Naive thymus-derived CD8-positive, alpha-beta T cell (primary cell): Measurements from ENCODE around the gene HSPA1A. TPM values are rescaled to one million over a fixed set of nuclear protein-coding genes. Genes with fewer than 3 reads are reported as not detected.
A peak's percentile ranks its signal among the peaks of the same experiment; 100 is the strongest.
"Not testable (repeated sequence)": the region's sequence is repeated elsewhere in the genome, so short reads cannot be mapped to it uniquely, and the experiment has no call there.

Source experiments
- ATAC-seq, 2 donors: fragments of 150-1000 bp; cut with Tn5 transposase in 1 of 2; sonication (Bioruptor Pico), chemical (Tn5 transposase) in 1 of 2; 1 replicate in 1 of 2; 2 replicates in 1 of 2; pipeline ENCODE4 v1.10.0; 2021; ENCODE audit warnings: mild to moderate bottlenecking in 2 of 2, moderate library complexity in 2 of 2
- POLR2A ChIA-PET: fragments of 350-600 bp; sonication (Branson Sonifier 250); formaldehyde crosslinking; loops from one replicate; lab custom pipeline; 2021; ENCODE audit warnings: antibody characterized with exemption; lab: Charles Lee
- DNase-seq, 10 donors: peaks; one replicate each; pipeline versions ENCODE4 v3.0.0 to v3.0.0-alpha.2; 2020 to 2022
- H3K27ac Mint-ChIP-seq, 10 donors: one replicate each; pipeline ENCODE4 v1.8.0; 2020 to 2022; ENCODE audit warnings: mild to moderate bottlenecking in 10 of 10, mixed read lengths in 10 of 10, moderate library complexity in 4 of 10, inconsistent platforms in 1 of 10
- H3K27me3 Mint-ChIP-seq, 5 donors: one replicate each; pipeline ENCODE4 v1.8.0; 2021 to 2022; ENCODE audit warnings: mixed read lengths in 5 of 5
- H3K36me3 Mint-ChIP-seq, 3 donors: one replicate each; pipeline ENCODE4 v1.8.0; 2020 to 2022; ENCODE audit warnings: mixed read lengths in 3 of 3, mild to moderate bottlenecking in 2 of 3, inconsistent platforms in 1 of 3
- H3K4me1 Mint-ChIP-seq, 4 donors: one replicate each; pipeline ENCODE4 v1.8.0; 2021 to 2022; ENCODE audit warnings: mixed read lengths in 4 of 4
- H3K4me3 Mint-ChIP-seq, 10 donors: one replicate each; pipeline ENCODE4 v1.8.0; 2020 to 2022; ENCODE audit warnings: mild to moderate bottlenecking in 10 of 10, mixed read lengths in 10 of 10, moderate library complexity in 6 of 10, inconsistent platforms in 1 of 10
- H3K9me3 Mint-ChIP-seq, 9 donors: one replicate each; pipeline ENCODE4 v1.8.0; 2020 to 2022; ENCODE audit warnings: mixed read lengths in 9 of 9, mild to moderate bottlenecking in 3 of 9, inconsistent platforms in 1 of 9, moderate library complexity in 1 of 9
- polyA plus RNA-seq, 3 donors: library from polyadenylated mRNA; unstranded; fragments of 300-500 nt; fragmentation: Illumina TruSeq; gene quantifications; one replicate each; pipeline ENCODE4 v1.2.3, GENCODE V29; 2021
- total RNA-seq, 8 experiments: library from RNA in 2 of 8; stranded (reverse) in 2 of 8; gene quantifications; one replicate each; pipeline ENCODE4 v1.2.3 and lab custom pipeline; 2021 to 2026

The HSPA1A gene
- total and polyA plus RNA-seq, 5 experiments from 2014 or later: 6.9 to 56.9 (median 17.3) TPM

GRCh38 chr6:31839779-31840126 is 24.4 kb downstream of the HSPA1A start:
- POLR2A ChIA-PET: interaction anchor here (0.6 to 2.0 kb wide), 4 partner anchors 23 to 299 kb away, joined by 3 to 6 read pairs (median 3); partner anchors contain the start of gene NEU1
- not testable (repeated sequence) for H3K4me3 Mint-ChIP-seq, DNase-seq

DNA sequence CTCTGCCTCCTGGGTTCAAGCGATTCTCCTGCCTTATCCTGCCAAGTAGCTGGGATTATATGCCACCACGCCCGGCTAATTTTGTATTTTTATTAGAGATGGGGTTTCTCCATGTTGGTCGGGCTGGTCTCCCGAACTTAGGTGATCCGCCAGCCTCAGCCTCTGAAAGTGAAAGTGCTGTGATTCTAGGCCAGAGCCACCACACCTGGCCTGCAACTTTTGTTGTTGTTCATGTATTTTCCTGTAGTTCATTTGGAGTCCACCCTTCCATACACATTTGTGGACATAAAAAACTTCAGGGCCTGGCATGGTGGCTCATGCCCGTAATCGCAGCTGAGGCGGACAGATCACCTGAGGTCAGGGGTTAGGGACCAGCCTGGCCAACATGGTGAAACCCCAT is 26.7 kb downstream of the HSPA1A start:
- Mint-ChIP-seq H3K9me3 (no peaks in the 10 kb centered on the region), H3K4me1 (peaks cover 10 to 28% (median 19%) of the 10 kb centered on the region in 4 donors), H3K4me3 (no peak overlapping the region), H3K36me3 (peaks cover 0 to 54% (median 12%) of the 10 kb centered on the region in 3 donors), H3K27ac (peak overlapping the region in 3 of 10 donors; percentile 15 to 47 (median 36)), H3K27me3 (no peaks in the 10 kb centered on the region)
- POLR2A ChIA-PET: no interaction called here
- no peak for DNase-seq
- ATAC-seq: no peak

More at GRCh38 chr6:31839779-31840126, 24.4 kb downstream of the HSPA1A start:
- peaks cover 16 to 43% (median 37%) of the 10 kb centered on the region in 4 donors for H3K4me1 Mint-ChIP-seq
- H3K9me3 Mint-ChIP-seq, ATAC-seq, H3K27me3 Mint-ChIP-seq: not testable (repeated sequence)
- peaks cover 0 to 61% (median 15%) of the 10 kb centered on the region in 3 donors for H3K36me3 Mint-ChIP-seq
- peak overlapping the region in 3 of 10 donors; percentile 48 to 99 (median 56) for H3K27ac Mint-ChIP-seq

DNA sequence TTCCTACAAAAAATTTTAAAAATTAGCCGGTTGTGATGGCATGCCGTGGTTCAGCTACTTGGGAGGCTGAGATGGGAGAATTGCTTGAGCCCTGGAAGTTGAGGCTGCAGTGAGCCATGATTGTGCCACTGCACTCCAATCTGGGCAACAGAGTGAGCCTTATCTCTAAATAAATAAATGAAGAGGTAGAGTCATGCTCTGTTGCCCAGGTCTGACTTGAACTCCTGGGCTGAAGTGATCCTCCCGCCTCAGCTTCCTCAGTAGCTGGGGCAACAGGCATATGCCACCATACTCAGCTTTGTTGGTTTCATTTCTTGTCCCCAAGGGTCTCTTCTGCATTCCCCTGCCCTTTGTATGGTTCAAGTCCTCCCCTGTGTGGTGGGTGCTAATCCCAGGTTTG is 29.2 kb downstream of the HSPA1A start:
- H3K9me3 Mint-ChIP-seq: no peaks in the 10 kb centered on the region
- ATAC-seq (no peak), DNase-seq (no peak)
- POLR2A ChIA-PET: interaction anchor here (0.7 to 1.1 kb wide), 3 partner anchors 9 to 1015 kb away, joined by 3 to 5 read pairs (median 3); no protein-coding TSS in a partner anchor
- H3K27me3 Mint-ChIP-seq: no peaks in the 10 kb centered on the region
- H3K27ac Mint-ChIP-seq: peak overlapping the region in 4 of 10 donors; percentile 48 to 78 (median 68)
- no peak overlapping the region for H3K4me3 Mint-ChIP-seq
- H3K4me1 Mint-ChIP-seq: peaks cover under 1 to 7% (median 2%) of the 10 kb centered on the region in 4 donors
- peaks cover 0 to 30% (median 4%) of the 10 kb centered on the region in 3 donors for H3K36me3 Mint-ChIP-seq

DNA sequence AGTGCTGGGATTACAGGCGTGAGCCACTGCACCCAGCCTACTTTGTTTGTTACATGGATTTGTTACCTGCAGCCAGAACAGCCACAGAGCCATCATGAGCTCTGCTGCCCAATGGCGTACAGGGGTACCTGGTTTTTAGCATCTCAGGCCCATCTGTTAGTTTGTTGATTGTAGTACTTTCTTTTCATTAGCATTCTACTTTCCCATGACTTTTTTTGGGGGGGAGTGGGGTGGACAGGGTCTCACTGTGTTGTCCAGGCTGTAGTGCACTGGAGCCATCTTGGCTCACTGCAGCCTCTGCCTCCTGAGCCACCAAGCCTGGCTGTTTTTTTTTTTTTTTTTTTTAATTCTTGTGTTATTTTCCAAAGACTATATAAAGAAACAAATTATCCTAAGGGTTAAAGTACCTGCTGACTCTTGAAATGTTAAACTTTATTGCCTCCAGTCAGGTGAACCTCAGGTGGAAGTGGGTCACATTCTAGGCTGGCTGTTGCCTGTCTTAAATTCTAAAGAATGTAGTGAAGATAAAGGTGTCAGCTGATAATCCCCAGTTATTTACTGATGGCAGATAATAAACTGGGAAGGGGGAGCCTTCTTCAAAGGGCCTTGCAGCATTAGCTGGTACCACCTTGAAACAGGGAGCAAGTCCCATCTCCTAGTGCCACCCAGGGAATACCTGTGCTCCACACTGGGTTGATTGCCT is 32.1 kb downstream of the HSPA1A start:
- H3K27me3 Mint-ChIP-seq: no peaks in the 10 kb centered on the region
- peaks cover 0 to 8% (median 0%) of the 10 kb centered on the region in 3 donors for H3K36me3 Mint-ChIP-seq
- POLR2A ChIA-PET: interaction anchor here (1.3 kb wide), 1 partner anchor 9 kb away, joined by 4 read pairs; no protein-coding TSS in a partner anchor
- H3K4me1 Mint-ChIP-seq: peaks cover 0 to 5% (median 1%) of the 10 kb centered on the region in 4 donors
- no peak overlapping the region for H3K27ac Mint-ChIP-seq
- no peak overlapping the region for H3K4me3 Mint-ChIP-seq
- DNase-seq (no peak), ATAC-seq (no peak)
- H3K9me3 Mint-ChIP-seq: no peaks in the 10 kb centered on the region

DNA sequence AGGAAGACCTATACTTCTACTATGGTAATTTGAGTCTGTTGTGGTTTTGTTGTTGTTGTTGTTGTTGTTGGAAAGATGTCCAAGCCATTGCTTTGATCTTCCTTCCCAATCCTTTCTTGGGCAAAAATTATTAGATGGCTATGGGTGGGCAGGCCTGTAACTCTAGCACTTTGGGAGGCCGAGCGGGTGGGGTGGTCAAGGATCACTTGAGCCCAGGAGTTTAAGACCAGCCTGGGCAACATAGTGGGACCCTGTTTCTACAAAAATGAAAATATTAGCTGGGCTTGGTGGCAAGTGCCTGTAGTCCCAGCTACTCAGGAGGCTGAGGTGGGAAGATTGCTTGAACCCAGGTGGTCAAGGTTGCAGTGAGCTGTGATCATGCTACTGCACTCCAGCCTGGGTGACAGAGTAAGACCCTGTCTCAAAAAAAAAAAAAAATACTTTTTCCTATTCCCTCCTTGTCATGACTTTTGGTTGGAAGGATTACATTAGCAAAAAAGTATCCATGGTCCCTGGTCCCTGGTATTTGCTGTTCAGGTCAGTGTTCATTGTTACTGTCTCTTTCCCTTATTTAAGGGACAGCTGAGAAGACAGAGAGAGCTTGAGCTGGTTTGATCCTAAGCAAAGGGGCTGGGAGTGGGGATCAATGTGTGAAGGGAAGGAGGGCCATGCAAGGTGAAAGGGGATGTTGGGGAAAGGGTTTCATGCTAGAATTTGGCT is 35.6 kb downstream of the HSPA1A start:
- DNase-seq: no peak
- Mint-ChIP-seq H3K4me1 (peaks cover 0 to 5% (median 0%) of the 10 kb centered on the region in 4 donors), H3K9me3 (no peaks in the 10 kb centered on the region), H3K27ac (peak overlapping the region in 1 of 10 donors; percentile 8), H3K27me3 (no peaks in the 10 kb centered on the region), H3K36me3 (no peaks in the 10 kb centered on the region), H3K4me3 (no peak overlapping the region)
- POLR2A ChIA-PET: interaction anchor here (0.7 kb wide), 1 partner anchor 37 kb away, joined by 3 read pairs; no protein-coding TSS in a partner anchor
- ATAC-seq: no peak

DNA sequence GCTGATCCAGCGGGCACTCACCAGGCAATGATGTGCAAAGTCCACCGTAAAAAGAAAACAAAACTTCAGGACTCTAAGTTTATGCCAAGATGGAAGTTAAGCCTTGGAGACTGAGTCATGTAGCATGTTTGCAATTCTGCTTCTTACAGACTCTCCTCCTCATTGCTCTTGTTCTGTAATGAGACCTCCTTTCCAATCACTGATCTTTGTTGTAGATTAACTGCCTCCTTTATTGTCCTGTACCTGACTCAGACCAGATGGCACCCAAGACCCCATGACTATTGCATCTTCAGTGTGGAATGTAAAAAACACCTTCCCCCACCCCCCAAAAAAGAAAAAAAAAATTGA is 36.1 kb downstream of the HSPA1A start:
- ATAC-seq (no peak), DNase-seq (no peak)
- no peak overlapping the region for H3K4me3 Mint-ChIP-seq
- peak overlapping the region in 2 of 10 donors; percentile 8 to 26 for H3K27ac Mint-ChIP-seq
- POLR2A ChIA-PET: no interaction called here
- no peaks in the 10 kb centered on the region for H3K9me3 Mint-ChIP-seq
- no peaks in the 10 kb centered on the region for H3K36me3 Mint-ChIP-seq
- no peaks in the 10 kb centered on the region for H3K27me3 Mint-ChIP-seq
- peaks cover 0 to 5% (median 0%) of the 10 kb centered on the region in 4 donors for H3K4me1 Mint-ChIP-seq

DNA sequence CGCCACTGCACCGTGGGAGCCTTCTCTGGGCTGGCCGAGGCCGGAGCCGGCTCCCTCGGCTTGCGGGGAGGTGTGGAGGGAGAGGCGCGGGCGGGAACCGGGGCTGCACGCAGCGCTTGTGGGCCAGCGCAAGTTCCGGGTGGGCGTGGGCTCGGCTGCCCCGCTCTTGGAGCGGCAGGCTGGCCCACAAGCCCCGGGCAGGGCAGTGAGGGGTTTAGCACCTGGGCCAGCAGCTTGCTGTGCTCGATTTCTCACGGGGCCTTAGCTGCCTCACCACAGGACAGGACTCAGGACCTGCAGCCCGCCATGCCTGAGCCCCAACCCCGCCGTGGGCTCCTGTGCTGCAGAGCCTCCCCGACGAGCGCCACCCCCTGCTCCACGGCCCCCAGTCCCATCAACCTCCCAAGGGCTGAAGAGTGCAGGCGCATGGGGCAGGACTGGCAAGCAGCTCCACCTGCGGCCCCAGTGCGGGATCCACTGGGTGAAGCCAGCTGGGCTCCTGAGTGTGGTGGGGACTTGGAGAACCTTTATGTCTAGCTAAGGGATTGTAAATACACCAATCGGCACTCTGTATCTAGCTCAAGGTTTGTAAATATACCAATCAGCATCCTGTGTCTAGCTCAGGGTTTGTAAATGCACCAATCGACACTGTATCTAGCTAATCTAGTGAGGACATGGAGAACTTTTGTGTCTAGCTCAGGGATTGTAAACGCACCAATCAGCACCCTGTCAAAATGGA is 36.8 kb downstream of the HSPA1A start:
- H3K27me3 Mint-ChIP-seq, H3K27ac Mint-ChIP-seq, H3K4me1 Mint-ChIP-seq, H3K9me3 Mint-ChIP-seq, DNase-seq, ATAC-seq, H3K4me3 Mint-ChIP-seq, H3K36me3 Mint-ChIP-seq: not testable (repeated sequence)
- POLR2A ChIA-PET: interaction anchor here (0.7 kb wide), 1 partner anchor 10 kb away, joined by 3 read pairs; the partner anchor contains the start of gene NEU1

GRCh38 chr6:31857774-31858173 is 42.4 kb downstream of the HSPA1A start:
- H3K9me3 Mint-ChIP-seq, ATAC-seq, H3K27me3 Mint-ChIP-seq, DNase-seq, H3K4me3 Mint-ChIP-seq: not testable (repeated sequence)
- peak overlapping the region in 2 of 10 donors; percentile 39 to 79 for H3K27ac Mint-ChIP-seq
- POLR2A ChIA-PET: interaction anchor here (1.3 kb wide), 1 partner anchor 27 kb away, joined by 3 read pairs; no protein-coding TSS in a partner anchor
- peaks cover 11 to 18% (median 15%) of the 10 kb centered on the region in 4 donors for H3K4me1 Mint-ChIP-seq
- H3K36me3 Mint-ChIP-seq: peaks cover 0 to 29% (median 6%) of the 10 kb centered on the region in 3 donors

GRCh38 chr6:31858707-31859106 is 43.4 kb downstream of the HSPA1A start:
- DNase-seq (no peak), ATAC-seq (no peak)
- Mint-ChIP-seq H3K4me3 (no peak overlapping the region), H3K4me1 (peaks cover 13 to 22% (median 21%) of the 10 kb centered on the region in 4 donors), H3K9me3 (no peaks in the 10 kb centered on the region), H3K27me3 (no peaks in the 10 kb centered on the region), H3K36me3 (peaks cover 0 to 29% (median 6%) of the 10 kb centered on the region in 3 donors), H3K27ac (no peak overlapping the region)
- POLR2A ChIA-PET: no interaction called here

DNA sequence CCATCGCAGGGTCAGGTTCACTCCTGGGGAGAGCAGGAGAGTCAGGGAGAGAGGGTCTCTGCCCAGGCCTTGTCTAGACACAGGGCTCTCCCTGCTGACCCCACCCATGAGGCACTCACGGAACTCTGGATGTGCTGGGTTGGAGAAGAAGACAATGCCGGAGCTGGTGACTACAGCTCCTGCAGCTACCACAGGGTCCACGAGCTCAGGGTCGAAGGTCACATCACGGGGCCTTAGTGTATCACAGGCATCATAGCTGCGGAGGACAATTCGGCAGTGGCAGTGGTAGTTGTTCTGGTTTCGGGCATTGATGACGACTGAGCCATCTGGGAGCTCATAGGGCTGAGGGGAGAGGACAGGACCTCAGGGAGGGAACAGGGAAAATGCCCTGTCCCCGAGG is 44.6 kb downstream of the HSPA1A start:
- H3K36me3 Mint-ChIP-seq: peaks cover 0 to 29% (median 6%) of the 10 kb centered on the region in 3 donors
- no peak for DNase-seq
- POLR2A ChIA-PET: interaction anchor here (0.7 kb wide), 1 partner anchor 301 kb away, joined by 3 read pairs; no protein-coding TSS in a partner anchor
- H3K4me1 Mint-ChIP-seq: peaks cover 16 to 30% (median 25%) of the 10 kb centered on the region in 4 donors
- H3K4me3 Mint-ChIP-seq: peak overlapping the region in 4 of 10 donors; percentile 21 to 69 (median 42)
- H3K27ac Mint-ChIP-seq: peak overlapping the region in 2 of 10 donors; percentile 50 to 71
- no peaks in the 10 kb centered on the region for H3K27me3 Mint-ChIP-seq
- H3K9me3 Mint-ChIP-seq: no peaks in the 10 kb centered on the region
- no peak for ATAC-seq

DNA sequence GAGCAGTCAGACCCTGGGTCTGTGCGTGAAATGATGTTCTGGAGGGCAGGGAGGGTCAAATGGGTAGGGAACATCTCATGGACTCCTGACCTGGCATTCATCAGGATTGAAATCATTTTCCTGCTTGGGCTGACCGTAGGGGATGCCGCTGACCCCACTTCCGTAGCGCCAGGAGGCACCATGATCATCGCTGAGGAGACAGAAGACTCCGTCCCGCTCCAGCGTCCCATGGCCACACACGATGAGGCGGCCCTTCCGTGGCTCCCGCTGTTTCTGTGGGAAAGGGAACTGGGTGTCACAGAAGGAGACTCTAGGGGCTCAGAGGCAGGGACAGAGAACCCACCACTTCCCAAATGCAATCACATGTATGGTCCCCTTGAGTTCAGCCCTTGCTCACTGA is 45.0 kb downstream of the HSPA1A start:
- H3K27me3 Mint-ChIP-seq: no peaks in the 10 kb centered on the region
- peaks cover 16 to 30% (median 27%) of the 10 kb centered on the region in 4 donors for H3K4me1 Mint-ChIP-seq
- DNase-seq: no peak
- no peak for ATAC-seq
- POLR2A ChIA-PET: no interaction called here
- no peaks in the 10 kb centered on the region for H3K9me3 Mint-ChIP-seq
- peak overlapping the region in 2 of 10 donors; percentile 34 to 39 for H3K4me3 Mint-ChIP-seq
- peaks cover 0 to 29% (median 6%) of the 10 kb centered on the region in 3 donors for H3K36me3 Mint-ChIP-seq
- H3K27ac Mint-ChIP-seq: no peak overlapping the region

GRCh38 chr6:31861150-31861549 is 45.8 kb downstream of the HSPA1A start:
- H3K36me3 Mint-ChIP-seq: peaks cover 0 to 29% (median 6%) of the 10 kb centered on the region in 3 donors
- ATAC-seq: no peak
- H3K4me1 Mint-ChIP-seq: peaks cover 16 to 30% (median 27%) of the 10 kb centered on the region in 4 donors
- no peaks in the 10 kb centered on the region for H3K27me3 Mint-ChIP-seq
- DNase-seq: no peak
- peak overlapping the region in 2 of 10 donors; percentile 97 to 98 for H3K27ac Mint-ChIP-seq
- H3K4me3 Mint-ChIP-seq: peak overlapping the region in 9 of 10 donors; percentile 19 to 98 (median 91)
- POLR2A ChIA-PET: no interaction called here
- no peaks in the 10 kb centered on the region for H3K9me3 Mint-ChIP-seq
